DND-41 (cell line): ENCODE results near the gene SLC6A17.

Experiments
- ATAC-seq: fragments of 200-7000 bp; cut with Tn5 transposase; 3 replicates; pipeline ENCODE4 v1.9.1; 2021; ENCODE audit warnings: low read depth; ENCODE audit not compliant: insufficient read depth
- DNase-seq: peaks from one replicate; pipeline ENCODE4 v3.0.0-alpha.2; 2020
- H2AFZ ChIP-seq: 2 replicates; pipeline ENCODE4 v1.6.0; 2012; ENCODE audit warnings: low read depth, low read length
- H3K27ac ChIP-seq: 2 replicates; pipeline ENCODE4 v1.5.1; 2012; ENCODE audit warnings: low read length, inconsistent platforms
- H3K27me3 ChIP-seq: fragments of 200-600 bp; sonication (generic); 2 replicates; pipeline ENCODE4 v1.6.0; 2012; ENCODE audit warnings: low read length, mild to moderate bottlenecking, inconsistent platforms; ENCODE audit not compliant: insufficient read depth, poor library complexity
- H3K36me3 ChIP-seq: 2 replicates; pipeline ENCODE4 v1.5.1; 2012; ENCODE audit warnings: low read length, inconsistent platforms; ENCODE audit not compliant: insufficient read depth
- H3K4me1 ChIP-seq: 2 replicates; pipeline ENCODE4 v1.5.1; 2012; ENCODE audit warnings: mild to moderate bottlenecking, low read length; ENCODE audit not compliant: insufficient read depth
- H3K4me2 ChIP-seq: 2 replicates; pipeline ENCODE4 v1.6.0; 2012; ENCODE audit warnings: mild to moderate bottlenecking, moderate library complexity, low read length, inconsistent platforms; ENCODE audit not compliant: insufficient read depth
- H3K4me3 ChIP-seq, 2 experiments: fragments of 200-600 bp in 1 of 2; shearing (Covaris generic) in 1 of 2; 2 replicates each; pipeline ENCODE4 v1.5.1; 2012 to 2016; ENCODE audit warnings: inconsistent platforms in 2 of 2, low read length in 2 of 2, mild to moderate bottlenecking in 2 of 2, low read depth in 1 of 2, moderate library complexity in 1 of 2
- H3K79me2 ChIP-seq: 2 replicates; pipeline ENCODE4 v1.6.0; 2012; ENCODE audit warnings: low read length, inconsistent platforms; ENCODE audit not compliant: insufficient read depth
- H3K9ac ChIP-seq: 2 replicates; pipeline ENCODE4 v1.6.0; 2012; ENCODE audit warnings: low read depth, mild to moderate bottlenecking, inconsistent platforms, low read length, moderate library complexity
- H3K9me3 ChIP-seq: 2 replicates; pipeline ENCODE4 v1.5.1; 2012; ENCODE audit warnings: low read length, moderate library complexity, mild to moderate bottlenecking, inconsistent platforms; ENCODE audit not compliant: insufficient read depth, severe bottlenecking
- H4K20me1 ChIP-seq: 2 replicates; pipeline ENCODE4 v1.6.0; 2012; ENCODE audit warnings: low read length; ENCODE audit not compliant: insufficient read depth
- CTCF ChIP-seq: IDR thresholded peaks from 2 replicates; pipeline ENCODE4 v1.5.1; 2012; ENCODE audit warnings: borderline replicate concordance, low read length, moderate library complexity, mild to moderate bottlenecking; ENCODE audit not compliant: poor library complexity, severe bottlenecking; ENCODE audit errors: extremely low read depth
- EZH2 ChIP-seq: IDR thresholded peaks from 3 replicates; pipeline ENCODE4 v1.6.1; 2012; ENCODE audit warnings: borderline replicate concordance, low read depth, mild to moderate bottlenecking, moderate library complexity, low read length, inconsistent platforms; ENCODE audit not compliant: severe bottlenecking

SLC6A17 gene

GRCh38 chr1:110160538-110161100 lies 10.3 kb downstream of the SLC6A17 start:
- no peak for TF ChIP-seq CTCF
- H4K20me1 ChIP-seq, result no peaks in the 10 kb centered on the region
- no peaks in the 10 kb centered on the region for H3K4me1 ChIP-seq
- ATAC-seq (peak; percentile 56), DNase-seq (no peak)
- H3K4me3 ChIP-seq, result no peak overlapping the region
- no peaks in the 10 kb centered on the region for H3K9me3 ChIP-seq
- H3K36me3 ChIP-seq, result no peaks in the 10 kb centered on the region
- H3K27me3 ChIP-seq, result peaks cover 9% of the 10 kb centered on the region
- H3K9ac ChIP-seq, result no peak overlapping the region
- H3K27ac ChIP-seq, result no peak overlapping the region
- no peak overlapping the region for H3K4me2 ChIP-seq
- no peak overlapping the region for H2AFZ ChIP-seq
- no peaks in the 10 kb centered on the region for H3K79me2 ChIP-seq

- Histone ChIP-seq H2AFZ (no peak overlapping the region), H3K4me3 (no peak overlapping the region), H3K36me3 (no peaks in the 10 kb centered on the region), H3K9ac (no peak overlapping the region), H3K4me2 (no peak overlapping the region), H3K27ac (no peak overlapping the region), H3K27me3 (peaks cover 9% of the 10 kb centered on the region), H3K4me1 (no peaks in the 10 kb centered on the region), H3K79me2 (no peaks in the 10 kb centered on the region), H3K9me3 (no peaks in the 10 kb centered on the region), H4K20me1 (no peaks in the 10 kb centered on the region)
- DNase-seq, result no peak
- TF ChIP-seq EZH2 (no peak), CTCF (no peak)
- ATAC-seq, result no peak
Measured at GRCh38 chr1:110161165-110161564, 10.9 kb downstream of the SLC6A17 start.

- Histone ChIP-seq H4K20me1 (no peaks in the 10 kb centered on the region), H3K4me3 (no peak overlapping the region), H3K36me3 (no peaks in the 10 kb centered on the region), H3K79me2 (no peaks in the 10 kb centered on the region), H3K9me3 (no peaks in the 10 kb centered on the region), H3K9ac (no peak overlapping the region), H2AFZ (no peak overlapping the region), H3K4me1 (no peaks in the 10 kb centered on the region), H3K4me2 (no peak overlapping the region), H3K27ac (no peak overlapping the region), H3K27me3 (peaks cover 9% of the 10 kb centered on the region)
- ATAC-seq (no peak), DNase-seq (no peak)
- TF ChIP-seq EZH2, result no peak
- no peak for TF ChIP-seq CTCF
Measured at GRCh38 chr1:110161849-110162248, 11.6 kb downstream of the SLC6A17 start.

GRCh38 chr1:110163591-110163990 lies 13.3 kb downstream of the SLC6A17 start:
- no peak overlapping the region for H3K4me3 ChIP-seq
- H3K27me3 ChIP-seq, result peaks cover 9% of the 10 kb centered on the region
- DNase-seq, result no peak
- H2AFZ ChIP-seq, result no peak overlapping the region
- no peaks in the 10 kb centered on the region for H3K9me3 ChIP-seq
- no peak overlapping the region for H3K9ac ChIP-seq
- no peak overlapping the region for H3K4me2 ChIP-seq
- H3K27ac ChIP-seq, result no peak overlapping the region
- no peaks in the 10 kb centered on the region for H3K36me3 ChIP-seq
- no peak for ATAC-seq
- H3K4me1 ChIP-seq, result no peaks in the 10 kb centered on the region
- TF ChIP-seq CTCF (no peak), EZH2 (no peak)
- no peaks in the 10 kb centered on the region for H4K20me1 ChIP-seq
- H3K79me2 ChIP-seq, result no peaks in the 10 kb centered on the region
